Suprapubic skin (tissue), 4 donors: ENCODE results near the gene TANGO6.

Experiments
- CTCF ChIP-seq, 2 donors: fragments of 200-600 bp in 1 of 2; fragments of 450-650 bp in 1 of 2; sonication (generic) in 1 of 2; IDR thresholded peaks; one replicate each; pipeline ENCODE4 v1.5.1; 2016 to 2019; ENCODE audit warnings: antibody characterized with exemption in 2 of 2, mild to moderate bottlenecking in 1 of 2, moderate library complexity in 1 of 2
- EP300 ChIP-seq: sonication (generic); formaldehyde crosslinking; IDR thresholded peaks from one replicate; pipeline ENCODE4 v1.6.1; 2017; ENCODE audit warnings: antibody characterized with exemption
- POLR2A ChIP-seq, 2 donors: fragments of 450-650 bp; IDR thresholded peaks; one replicate each; pipeline ENCODE4 v1.6.1; 2017; ENCODE audit warnings: antibody characterized with exemption in 2 of 2, mild to moderate bottlenecking in 2 of 2, moderate library complexity in 2 of 2
- POLR2AphosphoS5 ChIP-seq, 3 donors: sonication (generic); formaldehyde crosslinking; IDR thresholded peaks; one replicate each; pipeline ENCODE4 v1.6.1; 2017; ENCODE audit warnings: antibody characterized with exemption in 3 of 3

GRCh38 chr16:69014811-69015210 lies 171.5 kb downstream of the TANGO6 start:
- TF ChIP-seq CTCF (IDR thresholded peaks at IDR 0.05) (no peak), POLR2A (IDR thresholded peaks at IDR 0.05) (no peak), EP300 (no peak), POLR2AphosphoS5 (IDR thresholded peaks at IDR 0.05) (no peak)
